ENCODE data around the gene GAB3. TPM values are rescaled to one million over a fixed set of nuclear protein-coding genes. Genes with fewer than 3 reads are reported as not detected.
"Not testable (repeated sequence)": the region's sequence is repeated elsewhere in the genome, so short reads cannot be mapped to it uniquely, and the experiment has no call there.

The GAB3 gene
- total RNA-seq, 5 donors from 2014 or later (not counting 1 experiment from before 2014, with no cell fraction given): 9.1 to 26.2 (median 18.4) TPM

DNA sequence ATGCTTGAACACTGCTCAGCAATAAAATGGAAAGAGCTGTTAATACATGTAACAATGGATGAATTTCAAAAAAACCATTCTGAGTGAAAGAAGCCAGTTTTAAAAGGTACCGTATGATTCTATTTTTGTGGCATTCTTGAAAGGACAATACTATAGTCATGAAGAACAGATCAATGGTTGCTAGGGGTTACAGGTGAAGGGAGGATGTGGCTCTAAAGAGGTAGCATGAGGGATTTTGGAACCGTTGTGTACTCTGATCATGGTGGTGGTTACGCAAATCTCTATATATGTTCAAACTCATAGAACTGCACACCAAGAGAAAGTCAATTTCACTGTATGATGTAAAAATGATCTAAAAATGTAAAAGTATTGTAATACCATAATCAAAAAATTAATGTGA lies 57.5 kb downstream of the GAB3 start:
- Mint-ChIP-seq H3K4me1 (peaks cover 8 to 10% (median 8%) of the 10 kb centered on the region in 3 donors), H3K27me3 (no peaks in the 10 kb centered on the region), H3K9me3 (no peaks in the 10 kb centered on the region), H3K36me3 (peaks cover 28% of the 10 kb centered on the region), H3K27ac (peak overlapping the region; percentile 66 to 69), H3K4me3 (no peak overlapping the region)
- WGBS (ENCODE audit: insufficient coverage): no CpG with 5 or more reads among the region's 3 CpGs
- ChIA-PET POLR2A (no interaction called here), CTCF (no interaction called here)
- no peak overlapping the region for H3K27ac ChIP-seq (ENCODE audit: low read length)
- DNase-seq (peak in 7 of 35 experiments; percentile 4 to 51 (median 28)), ATAC-seq (replicated peaks in 1 of 4) (peak in 3 of 4 experiments; percentile 57 to 100 (median 65))
- H3K4me3 ChIP-seq (ENCODE audit: control insufficient read depth in 1 of 2, extremely low read depth in 1 of 2, low read length in 1 of 2): no peak overlapping the region
- no peaks in the 10 kb centered on the region for H3K27me3 ChIP-seq (replicated peaks in 1 of 2; ENCODE audit: control insufficient read depth in 2 of 2, extremely low read depth in 1 of 2, insufficient read depth in 2 of 2, low read length in 1 of 2)
- no peaks in the 10 kb centered on the region for H3K4me1 ChIP-seq (ENCODE audit: control insufficient read depth in 1 of 2, extremely low read depth in 1 of 2, insufficient read depth in 2 of 2, low read length in 2 of 2)
- no peaks in the 10 kb centered on the region for H3K9me3 ChIP-seq
- peaks cover 0 to 15% of the 10 kb centered on the region in 2 donors for H3K36me3 ChIP-seq (ENCODE audit: control insufficient read depth in 2 of 2, extremely low read depth in 1 of 2, insufficient read depth in 1 of 2, low read length in 1 of 2)

DNA sequence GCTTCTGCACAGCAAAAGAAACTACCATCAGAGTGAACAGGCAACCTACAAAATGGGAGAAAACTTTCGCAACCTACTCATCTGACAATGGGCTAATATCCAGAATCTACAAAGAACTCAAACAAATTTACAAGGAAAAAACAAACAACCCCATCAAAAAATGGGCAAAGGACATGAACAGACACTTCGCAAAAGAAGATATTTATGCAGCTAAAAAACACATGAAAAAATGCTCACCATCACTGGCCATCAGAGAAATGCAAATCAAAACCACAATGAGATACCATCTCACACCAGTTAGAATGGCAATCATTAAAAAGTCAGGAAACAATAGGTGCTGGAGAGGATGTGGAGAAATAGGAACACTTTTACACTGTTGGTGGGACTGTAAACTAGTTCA lies 60.4 kb downstream of the GAB3 start:
- H3K36me3 Mint-ChIP-seq: peaks cover 19% of the 10 kb centered on the region
- H3K9me3 ChIP-seq; H3K27ac ChIP-seq (ENCODE audit: low read length); H3K27ac Mint-ChIP-seq; H3K4me3 Mint-ChIP-seq; H3K27me3 Mint-ChIP-seq; POLR2A ChIA-PET; H3K27me3 ChIP-seq (replicated peaks in 1 of 2; ENCODE audit: control insufficient read depth in 2 of 2, extremely low read depth in 1 of 2, insufficient read depth in 2 of 2, low read length in 1 of 2); DNase-seq; CTCF ChIA-PET; H3K4me1 ChIP-seq (ENCODE audit: control insufficient read depth in 1 of 2, extremely low read depth in 1 of 2, insufficient read depth in 2 of 2, low read length in 2 of 2); ATAC-seq (replicated peaks in 1 of 4); H3K4me3 ChIP-seq (ENCODE audit: control insufficient read depth in 1 of 2, extremely low read depth in 1 of 2, low read length in 1 of 2); H3K9me3 Mint-ChIP-seq; H3K36me3 ChIP-seq (ENCODE audit: control insufficient read depth in 2 of 2, extremely low read depth in 1 of 2, insufficient read depth in 1 of 2, low read length in 1 of 2): not testable (repeated sequence)
- WGBS (ENCODE audit: insufficient coverage): no CpG with 5 or more reads among the region's 2 CpGs
- peaks cover 8 to 13% (median 12%) of the 10 kb centered on the region in 3 donors for H3K4me1 Mint-ChIP-seq

DNA sequence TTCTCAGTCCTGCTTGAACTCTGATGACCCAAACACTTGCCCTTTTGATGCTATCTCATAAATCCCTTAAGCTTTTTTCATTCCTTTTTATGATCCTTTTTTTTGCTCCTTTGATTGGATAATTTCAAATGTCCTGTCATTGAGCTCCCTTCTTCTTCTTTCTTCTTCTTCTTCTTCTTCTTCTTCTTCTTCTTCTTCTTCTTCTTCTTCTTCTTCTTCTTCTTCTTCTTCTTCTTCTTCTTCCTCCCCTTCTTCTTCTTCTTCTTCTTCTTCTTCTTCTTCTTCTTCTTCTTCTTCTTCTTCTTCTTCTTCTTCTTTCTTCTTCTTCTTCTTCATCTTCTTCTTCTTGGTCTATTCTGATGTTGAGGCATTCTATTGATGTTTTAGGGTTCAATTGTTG lies 78.8 kb downstream of the GAB3 start:
- H3K27ac ChIP-seq (ENCODE audit: low read length); H3K36me3 ChIP-seq (ENCODE audit: control insufficient read depth in 2 of 2, extremely low read depth in 1 of 2, insufficient read depth in 1 of 2, low read length in 1 of 2); H3K4me1 ChIP-seq (ENCODE audit: control insufficient read depth in 1 of 2, extremely low read depth in 1 of 2, insufficient read depth in 2 of 2, low read length in 2 of 2); H3K4me3 ChIP-seq (ENCODE audit: control insufficient read depth in 1 of 2, extremely low read depth in 1 of 2, low read length in 1 of 2); ATAC-seq (replicated peaks in 1 of 4); H3K9me3 ChIP-seq; POLR2A ChIA-PET; H3K27me3 ChIP-seq (replicated peaks in 1 of 2; ENCODE audit: control insufficient read depth in 2 of 2, extremely low read depth in 1 of 2, insufficient read depth in 2 of 2, low read length in 1 of 2); H3K27ac Mint-ChIP-seq; H3K4me1 Mint-ChIP-seq; H3K4me3 Mint-ChIP-seq; DNase-seq: not testable (repeated sequence)
- Mint-ChIP-seq H3K9me3 (peaks cover 12 to 28% (median 15%) of the 10 kb centered on the region in 3 donors), H3K27me3 (peaks cover 0 to 14% of the 10 kb centered on the region in 2 donors), H3K36me3 (peaks cover 28% of the 10 kb centered on the region)
- CTCF ChIA-PET: interaction anchor here in 1 of 2 donors (0.7 kb wide), 2 partner anchors 145 to 165 kb away, joined by 5 read pairs; no protein-coding TSS in a partner anchor

DNA sequence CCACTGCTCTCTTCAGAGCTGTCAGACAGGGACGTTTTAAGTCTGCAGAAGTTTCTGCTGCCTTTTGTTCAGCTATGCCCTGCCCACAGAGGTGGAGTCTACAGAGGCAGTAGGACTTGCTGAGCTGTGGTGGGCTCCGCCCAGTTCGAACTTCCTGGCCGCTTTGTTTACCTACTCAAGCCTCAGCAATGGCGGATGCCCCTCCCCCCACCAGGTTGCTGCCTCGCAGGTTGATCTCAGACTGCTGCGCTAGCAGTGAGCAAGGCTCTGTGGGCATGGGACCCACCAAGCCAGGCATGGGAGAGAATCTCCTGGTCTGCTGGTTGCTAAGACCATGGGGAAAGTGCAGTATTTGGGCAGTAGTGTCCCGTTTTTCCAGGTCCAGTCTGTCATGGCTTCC lies 80.0 kb downstream of the GAB3 start:
- H3K4me1 Mint-ChIP-seq; H3K9me3 ChIP-seq; H3K27ac ChIP-seq (ENCODE audit: low read length); CTCF ChIA-PET; H3K4me1 ChIP-seq (ENCODE audit: control insufficient read depth in 1 of 2, extremely low read depth in 1 of 2, insufficient read depth in 2 of 2, low read length in 2 of 2); H3K27ac Mint-ChIP-seq; ATAC-seq (replicated peaks in 1 of 4); H3K4me3 Mint-ChIP-seq; H3K4me3 ChIP-seq (ENCODE audit: control insufficient read depth in 1 of 2, extremely low read depth in 1 of 2, low read length in 1 of 2); H3K27me3 ChIP-seq (replicated peaks in 1 of 2; ENCODE audit: control insufficient read depth in 2 of 2, extremely low read depth in 1 of 2, insufficient read depth in 2 of 2, low read length in 1 of 2); H3K36me3 ChIP-seq (ENCODE audit: control insufficient read depth in 2 of 2, extremely low read depth in 1 of 2, insufficient read depth in 1 of 2, low read length in 1 of 2); POLR2A ChIA-PET: not testable (repeated sequence)
- 14% methylated on average over 1 of the region's 8 CpGs for WGBS (ENCODE audit: insufficient coverage)
- H3K36me3 Mint-ChIP-seq: peaks cover 24% of the 10 kb centered on the region
- peak in 6 of 35 experiments; percentile 2 to 12 (median 7) for DNase-seq
- H3K9me3 Mint-ChIP-seq: peaks cover 12 to 28% (median 15%) of the 10 kb centered on the region in 3 donors
- peaks cover 0 to 10% of the 10 kb centered on the region in 2 donors for H3K27me3 Mint-ChIP-seq

DNA sequence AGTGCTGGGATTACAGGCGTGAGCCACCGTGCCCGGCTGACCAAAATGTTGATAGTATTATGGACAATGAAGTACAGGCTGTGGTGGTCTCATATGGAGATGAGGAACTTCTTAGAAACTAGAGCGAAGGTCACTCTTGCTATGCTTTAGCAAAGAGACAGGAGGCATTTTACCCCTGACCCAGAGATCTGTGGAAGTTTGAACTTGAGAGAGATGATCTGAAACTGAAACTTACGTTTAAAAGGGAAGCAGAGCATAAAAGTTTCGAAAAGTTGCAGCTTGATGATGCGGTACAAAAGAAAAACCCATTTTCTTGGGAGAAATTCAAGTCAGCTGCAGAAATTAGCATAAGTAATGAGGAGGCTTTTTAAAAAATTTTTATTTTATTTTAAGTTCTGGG lies 89.0 kb downstream of the GAB3 start:
- CTCF ChIA-PET: no interaction called here
- no peaks in the 10 kb centered on the region for H3K27me3 ChIP-seq (replicated peaks in 1 of 2; ENCODE audit: control insufficient read depth in 2 of 2, extremely low read depth in 1 of 2, insufficient read depth in 2 of 2, low read length in 1 of 2)
- H3K4me1 ChIP-seq (ENCODE audit: control insufficient read depth in 1 of 2, extremely low read depth in 1 of 2, insufficient read depth in 2 of 2, low read length in 2 of 2): no peaks in the 10 kb centered on the region
- no peaks in the 10 kb centered on the region for H3K36me3 ChIP-seq (ENCODE audit: control insufficient read depth in 2 of 2, extremely low read depth in 1 of 2, insufficient read depth in 1 of 2, low read length in 1 of 2)
- H3K9me3 ChIP-seq: no peaks in the 10 kb centered on the region
- H3K27ac ChIP-seq (ENCODE audit: low read length): no peak overlapping the region
- no peak overlapping the region for H3K4me3 ChIP-seq (ENCODE audit: control insufficient read depth in 1 of 2, extremely low read depth in 1 of 2, low read length in 1 of 2)
- H3K4me1 Mint-ChIP-seq: peaks cover 0 to 6% (median 5%) of the 10 kb centered on the region in 3 donors
- H3K9me3 Mint-ChIP-seq: peaks cover 0 to 13% (median 2%) of the 10 kb centered on the region in 3 donors
- POLR2A ChIA-PET: no interaction called here
- no peak for DNase-seq
- 40% methylated on average over 1 of the region's 7 CpGs for WGBS (ENCODE audit: insufficient coverage)
- H3K4me3 Mint-ChIP-seq: no peak overlapping the region
- no peaks in the 10 kb centered on the region for H3K27me3 Mint-ChIP-seq
- H3K36me3 Mint-ChIP-seq: no peaks in the 10 kb centered on the region
- ATAC-seq (replicated peaks in 1 of 4): no peak
- H3K27ac Mint-ChIP-seq: no peak overlapping the region

GRCh38 chrX:154661170-154661569 lies 89.7 kb downstream of the GAB3 start:
- DNase-seq (no peak), ATAC-seq (replicated peaks in 1 of 4) (no peak)
- Histone ChIP-seq H3K27me3 (replicated peaks in 1 of 2; ENCODE audit: control insufficient read depth in 2 of 2, extremely low read depth in 1 of 2, insufficient read depth in 2 of 2, low read length in 1 of 2) (no peaks in the 10 kb centered on the region), H3K4me3 (ENCODE audit: control insufficient read depth in 1 of 2, extremely low read depth in 1 of 2, low read length in 1 of 2) (no peak overlapping the region), H3K27ac (ENCODE audit: low read length) (no peak overlapping the region), H3K4me1 (ENCODE audit: control insufficient read depth in 1 of 2, extremely low read depth in 1 of 2, insufficient read depth in 2 of 2, low read length in 2 of 2) (no peaks in the 10 kb centered on the region), H3K36me3 (ENCODE audit: control insufficient read depth in 2 of 2, extremely low read depth in 1 of 2, insufficient read depth in 1 of 2, low read length in 1 of 2) (no peaks in the 10 kb centered on the region), H3K9me3 (no peaks in the 10 kb centered on the region)
- H3K27me3 Mint-ChIP-seq: no peaks in the 10 kb centered on the region
- no peaks in the 10 kb centered on the region for H3K36me3 Mint-ChIP-seq
- 80% methylated on average over 1 of the region's 4 CpGs for WGBS (ENCODE audit: insufficient coverage)
- ChIA-PET CTCF (no interaction called here), POLR2A (no interaction called here)
- H3K4me3 Mint-ChIP-seq: no peak overlapping the region
- peaks cover 0 to 6% (median 5%) of the 10 kb centered on the region in 3 donors for H3K4me1 Mint-ChIP-seq
- H3K9me3 Mint-ChIP-seq: peaks cover 0 to 13% (median 2%) of the 10 kb centered on the region in 3 donors
- H3K27ac Mint-ChIP-seq: no peak overlapping the region

- no peaks in the 10 kb centered on the region for H3K27me3 Mint-ChIP-seq
- CTCF ChIA-PET: no interaction called here
- no peak overlapping the region for H3K4me3 ChIP-seq (ENCODE audit: control insufficient read depth in 1 of 2, extremely low read depth in 1 of 2, low read length in 1 of 2)
- POLR2A ChIA-PET: no interaction called here
- no peaks in the 10 kb centered on the region for H3K36me3 Mint-ChIP-seq
- no peaks in the 10 kb centered on the region for H3K27me3 ChIP-seq (replicated peaks in 1 of 2; ENCODE audit: control insufficient read depth in 2 of 2, extremely low read depth in 1 of 2, insufficient read depth in 2 of 2, low read length in 1 of 2)
- no peak overlapping the region for H3K4me3 Mint-ChIP-seq
- H3K36me3 ChIP-seq (ENCODE audit: control insufficient read depth in 2 of 2, extremely low read depth in 1 of 2, insufficient read depth in 1 of 2, low read length in 1 of 2): no peaks in the 10 kb centered on the region
- H3K27ac ChIP-seq (ENCODE audit: low read length): no peak overlapping the region
- no CpG with 5 or more reads among the region's 6 CpGs for WGBS (ENCODE audit: insufficient coverage)
- H3K27ac Mint-ChIP-seq: no peak overlapping the region
- ATAC-seq (replicated peaks in 1 of 4) (no peak), DNase-seq (no peak)
- no peaks in the 10 kb centered on the region for H3K9me3 ChIP-seq
- peaks cover 0 to 6% (median 5%) of the 10 kb centered on the region in 3 donors for H3K4me1 Mint-ChIP-seq
- no peaks in the 10 kb centered on the region for H3K4me1 ChIP-seq (ENCODE audit: control insufficient read depth in 1 of 2, extremely low read depth in 1 of 2, insufficient read depth in 2 of 2, low read length in 2 of 2)
- H3K9me3 Mint-ChIP-seq: peaks cover 0 to 13% (median 0%) of the 10 kb centered on the region in 3 donors
These were observed 90.3 kb downstream of the GAB3 start for GRCh38 chrX:154660541-154660940.

Data from T-cell (primary cell).